Measurements from ENCODE around the gene SCYGR4. TPM values are rescaled to one million over a fixed set of nuclear protein-coding genes. Genes with fewer than 3 reads are reported as not detected.

SCYGR4 gene
- total RNA-seq, 2 donors from 2014 or later: not detected

DNA sequence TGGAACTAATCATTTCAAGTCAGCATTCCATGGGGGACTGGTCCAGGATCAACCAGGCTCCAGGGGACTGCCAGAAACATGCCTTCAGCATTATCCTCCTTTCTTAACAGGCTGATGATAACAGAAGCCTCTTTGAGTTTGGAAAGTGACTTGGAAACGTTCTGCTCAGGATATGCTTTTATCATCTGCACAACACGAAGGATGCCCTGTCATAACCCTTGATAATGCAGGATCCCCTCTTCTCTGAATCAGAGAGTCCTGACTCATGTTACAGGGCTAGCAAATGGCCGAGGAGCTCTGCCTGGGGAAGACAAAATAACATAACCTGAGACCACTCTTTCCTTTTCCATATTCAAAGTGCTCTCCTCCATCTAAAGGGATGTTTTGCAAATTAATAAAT is 9.4 kb upstream of the SCYGR4 start:
- no peaks in the 10 kb centered on the region for H3K27me3 ChIP-seq
- intact Hi-C loops (cut with DNase I): no loop called here
- no peaks in the 10 kb centered on the region for H3K4me1 ChIP-seq
- TF ChIP-seq, protein P1, sequence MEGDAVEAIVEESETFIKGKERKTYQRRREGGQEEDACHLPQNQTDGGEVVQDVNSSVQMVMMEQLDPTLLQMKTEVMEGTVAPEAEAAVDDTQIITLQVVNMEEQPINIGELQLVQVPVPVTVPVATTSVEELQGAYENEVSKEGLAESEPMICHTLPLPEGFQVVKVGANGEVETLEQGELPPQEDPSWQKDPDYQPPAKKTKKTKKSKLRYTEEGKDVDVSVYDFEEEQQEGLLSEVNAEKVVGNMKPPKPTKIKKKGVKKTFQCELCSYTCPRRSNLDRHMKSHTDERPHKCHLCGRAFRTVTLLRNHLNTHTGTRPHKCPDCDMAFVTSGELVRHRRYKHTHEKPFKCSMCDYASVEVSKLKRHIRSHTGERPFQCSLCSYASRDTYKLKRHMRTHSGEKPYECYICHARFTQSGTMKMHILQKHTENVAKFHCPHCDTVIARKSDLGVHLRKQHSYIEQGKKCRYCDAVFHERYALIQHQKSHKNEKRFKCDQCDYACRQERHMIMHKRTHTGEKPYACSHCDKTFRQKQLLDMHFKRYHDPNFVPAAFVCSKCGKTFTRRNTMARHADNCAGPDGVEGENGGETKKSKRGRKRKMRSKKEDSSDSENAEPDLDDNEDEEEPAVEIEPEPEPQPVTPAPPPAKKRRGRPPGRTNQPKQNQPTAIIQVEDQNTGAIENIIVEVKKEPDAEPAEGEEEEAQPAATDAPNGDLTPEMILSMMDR (IDR thresholded peaks at IDR 0.05): no peak
- no peak overlapping the region for H3K27ac ChIP-seq
- H3K4me3 ChIP-seq: no peak overlapping the region
- H3K36me3 ChIP-seq: no peaks in the 10 kb centered on the region
- no peak for DNase-seq
- H3K9me3 ChIP-seq: no peaks in the 10 kb centered on the region
- no peak overlapping the region for H3K9ac ChIP-seq (ENCODE audit: low read depth in 2 of 2, low read length in 2 of 2)

DNA sequence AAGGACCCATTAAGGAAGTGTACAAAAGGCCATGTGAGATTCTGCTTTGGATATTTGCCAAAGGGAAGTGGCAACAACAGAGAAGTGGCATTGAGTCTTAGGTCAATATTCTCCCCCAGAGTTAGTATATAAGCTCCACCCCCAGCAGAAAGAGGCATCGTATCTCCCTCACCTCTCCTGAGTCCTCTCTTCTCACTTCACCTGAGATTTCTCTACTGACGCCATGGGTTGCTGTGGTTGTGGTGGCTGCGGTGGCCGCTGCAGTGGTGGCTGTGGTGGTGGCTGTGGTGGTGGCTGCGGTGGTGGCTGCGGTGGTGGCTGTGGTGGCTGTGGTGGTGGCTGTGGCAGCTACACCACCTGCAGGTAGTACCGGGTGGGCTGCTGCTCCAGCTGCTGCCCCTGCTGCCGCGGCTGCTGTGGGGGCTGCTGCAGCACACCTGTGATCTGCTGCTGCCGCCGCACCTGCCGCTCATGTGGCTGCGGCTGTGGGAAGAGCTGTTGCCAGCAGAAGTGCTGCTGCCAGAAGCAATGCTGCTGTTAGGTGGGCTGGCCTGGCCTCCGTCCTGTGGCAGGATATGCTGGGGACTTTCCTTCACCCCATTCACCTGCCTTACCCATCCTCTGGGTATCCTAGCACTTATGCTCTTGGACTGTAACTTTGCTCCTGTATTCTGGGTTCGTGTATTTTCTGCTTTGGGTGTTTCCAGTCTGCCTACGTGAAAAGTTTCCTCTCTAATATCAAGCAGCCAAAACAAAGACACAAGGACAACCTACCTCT is 8.5 kb upstream of the SCYGR4 start:
- no peak for DNase-seq

DNA sequence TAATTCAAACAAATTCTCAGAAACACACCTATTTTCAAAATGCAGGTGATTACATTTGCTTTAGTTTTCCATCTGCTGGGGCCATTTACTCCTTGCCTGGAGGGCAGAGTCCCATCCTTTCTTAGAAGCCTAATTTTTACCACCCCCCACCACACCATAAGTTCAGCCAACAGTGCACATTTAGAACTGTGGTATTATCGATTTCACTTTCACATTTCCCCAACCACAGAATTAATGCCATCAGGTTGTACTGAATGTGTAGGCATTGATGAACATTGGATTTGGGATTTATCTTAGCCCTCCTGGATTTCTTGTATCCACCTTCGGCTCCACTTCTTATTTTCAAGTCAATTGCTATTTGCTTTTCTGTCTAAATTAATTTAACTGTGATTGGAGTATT is 7.2 kb upstream of the SCYGR4 start:
- no peaks in the 10 kb centered on the region for H3K36me3 ChIP-seq
- DNase-seq: no peak
- no peak overlapping the region for H3K27ac ChIP-seq
- intact Hi-C loops (cut with DNase I): no loop called here
- no peaks in the 10 kb centered on the region for H3K4me1 ChIP-seq
- H3K4me3 ChIP-seq: no peak overlapping the region
- no peak overlapping the region for H3K9ac ChIP-seq (ENCODE audit: low read depth in 2 of 2, low read length in 2 of 2)
- TF ChIP-seq, protein P1 (IDR thresholded peaks at IDR 0.05): no peak
- H3K27me3 ChIP-seq: no peaks in the 10 kb centered on the region
- no peaks in the 10 kb centered on the region for H3K9me3 ChIP-seq

More for the DNA sequence above, 8.5 kb upstream of the SCYGR4 start:
- no peak overlapping the region for H3K4me3 ChIP-seq
- no peaks in the 10 kb centered on the region for H3K36me3 ChIP-seq
- no peaks in the 10 kb centered on the region for H3K27me3 ChIP-seq
- H3K9me3 ChIP-seq: no peaks in the 10 kb centered on the region
- no peak overlapping the region for H3K9ac ChIP-seq (ENCODE audit: low read depth in 2 of 2, low read length in 2 of 2)
- TF ChIP-seq, protein P1 (IDR thresholded peaks at IDR 0.05): no peak
- H3K27ac ChIP-seq: no peak overlapping the region
- H3K4me1 ChIP-seq: no peaks in the 10 kb centered on the region
- intact Hi-C loops (cut with DNase I): no loop called here

DNA sequence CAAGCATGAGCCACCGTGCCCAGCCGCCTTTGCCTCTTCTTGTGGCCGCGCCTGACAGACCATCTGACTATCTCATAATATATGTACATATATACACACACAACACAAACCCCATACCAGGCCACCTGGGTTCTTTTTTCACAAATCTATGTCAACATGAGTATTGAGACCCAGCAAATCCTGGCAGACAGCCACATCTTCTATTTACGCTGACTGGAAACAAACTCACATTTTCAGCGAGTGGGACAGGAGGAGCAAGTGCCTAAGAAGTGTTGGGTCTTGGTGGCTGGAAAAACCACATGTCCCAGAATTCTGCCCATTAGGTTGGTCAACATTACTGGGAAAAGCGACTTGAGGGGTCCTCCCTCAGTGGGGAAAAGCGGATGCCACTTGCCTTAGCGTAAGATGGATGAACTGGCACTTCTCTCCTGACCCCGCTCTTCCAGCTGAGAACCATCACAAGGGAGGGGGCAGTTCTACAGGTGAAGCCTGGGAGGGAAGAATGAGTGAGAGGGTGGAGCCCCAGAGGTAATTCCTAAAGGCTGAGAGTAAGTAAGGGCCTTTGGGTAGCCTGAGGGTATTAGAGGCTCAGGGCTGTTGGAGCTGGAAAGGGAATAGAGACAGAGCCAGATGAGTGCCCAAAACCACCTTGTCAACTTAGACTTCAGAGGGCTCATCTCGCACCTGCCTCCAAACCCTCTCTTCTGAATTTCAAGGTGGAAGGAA is 4.6 kb upstream of the SCYGR4 start:
- DNase-seq: no peak
- Histone ChIP-seq H3K4me3 (no peak overlapping the region), H3K27me3 (no peaks in the 10 kb centered on the region), H3K27ac (no peak overlapping the region), H3K9ac (ENCODE audit: low read depth in 2 of 2, low read length in 2 of 2) (no peak overlapping the region), H3K4me1 (no peaks in the 10 kb centered on the region), H3K36me3 (no peaks in the 10 kb centered on the region), H3K9me3 (no peaks in the 10 kb centered on the region)
- TF ChIP-seq, protein P1 (IDR thresholded peaks at IDR 0.05): no peak
- intact Hi-C loops (cut with DNase I): no loop called here

DNA sequence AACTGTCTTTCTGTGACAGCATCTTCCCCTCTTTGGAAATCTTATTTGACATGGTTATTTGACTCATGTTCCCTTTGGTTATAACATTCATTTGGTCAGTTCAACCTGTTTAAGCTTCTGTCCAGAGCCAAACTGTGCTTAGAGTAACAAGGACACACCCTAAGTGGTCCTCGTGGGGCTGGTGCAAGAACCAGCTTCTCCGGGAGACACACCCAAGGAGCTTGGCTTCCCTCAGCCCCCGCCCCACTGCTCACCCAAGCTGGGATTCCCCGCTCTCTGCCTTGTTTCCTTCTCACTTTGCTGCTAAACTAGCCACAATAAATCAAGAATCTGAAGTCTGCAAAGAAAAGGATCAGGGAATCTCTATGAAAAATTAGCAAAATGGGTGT is 4.0 kb upstream of the SCYGR4 start:
- H3K36me3 ChIP-seq: no peaks in the 10 kb centered on the region
- H3K27ac ChIP-seq: no peak overlapping the region
- intact Hi-C loops (cut with DNase I): no loop called here
- H3K4me1 ChIP-seq: no peaks in the 10 kb centered on the region
- TF ChIP-seq, protein P1 (IDR thresholded peaks at IDR 0.05): no peak
- H3K9ac ChIP-seq (ENCODE audit: low read depth in 2 of 2, low read length in 2 of 2): no peak overlapping the region
- no peaks in the 10 kb centered on the region for H3K9me3 ChIP-seq
- H3K4me3 ChIP-seq: no peak overlapping the region
- no peaks in the 10 kb centered on the region for H3K27me3 ChIP-seq
- no peak for DNase-seq
